SK-N-SH (cell line): ENCODE results near the gene TINAGL1. TPM values are rescaled to one million over a fixed set of nuclear protein-coding genes. Genes with fewer than 3 reads are reported as not detected.

ENCODE experiments used
- CTCF ChIA-PET: fragments of 300-600, 350-600 bp; formaldehyde crosslinking; extraction: SDS; loops from one replicate; lab custom pipeline; 2021; lab: Yijun Ruan, JAX
- POLR2A ChIA-PET: fragments of 350-600 bp; sonication (Branson Sonifier 250); formaldehyde crosslinking; extraction: SDS; loops from one replicate; lab custom pipeline; 2020; ENCODE audit warnings: antibody characterized with exemption, inconsistent platforms; lab: Yijun Ruan, JAX
- DNase-seq: peaks from one replicate; pipeline ENCODE4 v3.0.0; 2012
- H2AFZ ChIP-seq: fragments of 200-600 bp; sonication (generic); 2 replicates; pipeline ENCODE4 v1.8.1; 2016; ENCODE audit warnings: antibody characterized with exemption, mild to moderate bottlenecking, low read depth
- H3F3A ChIP-seq: fragments of 200-600 bp; sonication (generic); replicated peaks from 2 replicates; pipeline ENCODE3; 2016; ENCODE audit warnings: antibody characterized with exemption, mild to moderate bottlenecking; ENCODE audit not compliant: insufficient read depth
- H3K27ac ChIP-seq, 2 experiments: fragments of 200-500 bp in 1 of 2; fragments of 200-600 bp in 1 of 2; sonication (Bioruptor generic) in 1 of 2; sonication (generic), shearing (Covaris generic) in 1 of 2; 2 replicates each; pipeline versions ENCODE4 v1.5.1 to v1.6.1; 2014 to 2016; ENCODE audit warnings: low read depth in 2 of 2, inconsistent platforms in 1 of 2, low read length in 1 of 2, mild to moderate bottlenecking in 1 of 2, mixed read lengths in 1 of 2
- H3K27me3 ChIP-seq: fragments of 200-600 bp; sonication (generic), shearing (Covaris generic); 2 replicates; pipeline ENCODE4 v1.6.1; 2016; ENCODE audit warnings: mixed run types; ENCODE audit not compliant: insufficient read depth
- H3K36me3 ChIP-seq, 2 experiments: fragments of 200-500 bp in 1 of 2; fragments of 200-600 bp in 1 of 2; sonication (Bioruptor generic) in 1 of 2; sonication (generic) in 1 of 2; replicated peaks in 1 of 2; 2 replicates each; pipeline versions ENCODE3 to v1.5.1; 2014 to 2016; ENCODE audit warnings: low read length in 1 of 2, mild to moderate bottlenecking in 1 of 2; ENCODE audit not compliant: insufficient read depth in 2 of 2, control insufficient read depth in 1 of 2
- H3K4me1 ChIP-seq, 2 experiments: fragments of 200-500 bp in 1 of 2; fragments of 200-600 bp in 1 of 2; sonication (Bioruptor generic) in 1 of 2; sonication (generic), shearing (Covaris generic) in 1 of 2; 2 replicates each; pipeline versions ENCODE4 v1.5.1 to v1.6.1; 2014 to 2016; ENCODE audit warnings: low read depth in 1 of 2, low read length in 1 of 2, mixed run types in 1 of 2; ENCODE audit not compliant: insufficient read depth in 2 of 2, control insufficient read depth in 1 of 2
- H3K4me2 ChIP-seq: fragments of 200-600 bp; sonication (generic), shearing (Covaris generic); 2 replicates; pipeline ENCODE4 v1.6.1; 2017; ENCODE audit warnings: mixed run types
- H3K4me3 ChIP-seq, 2 experiments: fragments of 200-500 bp in 1 of 2; fragments of 200-600 bp in 1 of 2; sonication (Bioruptor generic) in 1 of 2; sonication (generic), shearing (Covaris generic) in 1 of 2; 2 replicates each; pipeline versions ENCODE4 v1.5.1 to v1.8.1; 2014 to 2016; ENCODE audit warnings: low read depth in 2 of 2, inconsistent platforms in 1 of 2, low read length in 1 of 2, mild to moderate bottlenecking in 1 of 2, mixed read lengths in 1 of 2, moderate library complexity in 1 of 2
- H3K79me2 ChIP-seq: fragments of 200-600 bp; sonication (generic); 2 replicates; pipeline ENCODE4 v1.8.1; 2017; ENCODE audit warnings: mild to moderate bottlenecking; ENCODE audit not compliant: insufficient read depth
- H3K9ac ChIP-seq: fragments of 200-600 bp; sonication (generic); 2 replicates; pipeline ENCODE4 v1.6.1; 2017; ENCODE audit warnings: mixed run types
- H3K9me2 ChIP-seq: fragments of 200-600 bp; sonication (generic); 2 replicates; pipeline ENCODE4 v1.6.1; 2017; ENCODE audit warnings: mixed run types
- H3K9me3 ChIP-seq: fragments of 200-600 bp; sonication (generic); 2 replicates; pipeline ENCODE4 v1.6.1; 2017; ENCODE audit warnings: mixed run types, mild to moderate bottlenecking, moderate library complexity
- H4K20me1 ChIP-seq: fragments of 200-600 bp; sonication (generic); 2 replicates; pipeline ENCODE4 v1.6.1; 2017; ENCODE audit warnings: mild to moderate bottlenecking, mixed run types; ENCODE audit not compliant: insufficient read depth
- ELF1 ChIP-seq: IDR thresholded peaks from 2 replicates; pipeline ENCODE4 v1.4.0; 2012
- EP300 ChIP-seq, 2 experiments: IDR thresholded peaks; 2 replicates each; pipeline versions ENCODE4 v1.4.0 to v1.6.1; 2012; ENCODE audit warnings: borderline replicate concordance in 1 of 2, low read depth in 1 of 2, low read length in 1 of 2
- GABPA ChIP-seq: IDR thresholded peaks from 2 replicates; pipeline ENCODE4 v1.4.0; 2012; ENCODE audit warnings: low read depth, mild to moderate bottlenecking
- GATA2 ChIP-seq: sonication (generic); formaldehyde crosslinking; IDR thresholded peaks from 2 replicates; pipeline ENCODE4 v1.5.0; 2020; ENCODE audit warnings: mild to moderate bottlenecking, missing genetic modification reagents
- MEF2A ChIP-seq: IDR thresholded peaks from 2 replicates; pipeline ENCODE4 v1.4.0; 2012; ENCODE audit warnings: low read depth, borderline replicate concordance
- MXI1 ChIP-seq: IDR thresholded peaks from 2 replicates; pipeline ENCODE4 v1.6.1; 2012; ENCODE audit warnings: mild to moderate bottlenecking, low read depth, low read length, improper control_type of control experiment
- NRF1 ChIP-seq: IDR thresholded peaks from 2 replicates; pipeline ENCODE4 v1.6.1; 2012; ENCODE audit warnings: low read depth, mild to moderate bottlenecking, low read length
- RAD21 ChIP-seq: IDR thresholded peaks from 2 replicates; pipeline ENCODE4 v1.6.1; 2012; ENCODE audit warnings: mild to moderate bottlenecking, low read length
- RCOR1 ChIP-seq: fragments of 150-350 bp; IDR thresholded peaks from 2 replicates; pipeline ENCODE4 v1.6.1; 2017; ENCODE audit warnings: antibody characterized with exemption, low read length
- RFX5 ChIP-seq: IDR thresholded peaks from 2 replicates; pipeline ENCODE4 v1.6.1; 2012; ENCODE audit warnings: mild to moderate bottlenecking, improper control_type of control experiment, low read length
- RXRA ChIP-seq: IDR thresholded peaks from 2 replicates; pipeline ENCODE4 v1.4.0; 2012; ENCODE audit warnings: low read depth, mild to moderate bottlenecking, borderline replicate concordance
- SMC3 ChIP-seq: IDR thresholded peaks from 2 replicates; pipeline ENCODE4 v1.6.1; 2012; ENCODE audit warnings: low read depth, low read length, improper control_type of control experiment
- WGBS: methylation state at CpG from one replicate; pipeline ENCODE4 v1.1.6; 2017; ENCODE audit warnings: low lambda C conversion rate; 5-methylcytosine and 5-hydroxymethylcytosine counted together
- polyA plus RNA-seq, 3 experiments: library from polyadenylated mRNA; depleted of rRNA; stranded (reverse); fragments of >200 nt; gene quantifications; 2 replicates each; pipeline ENCODE4 v1.2.3, GENCODE V29; 2012
- TF ChIP-seq, protein P1 (sequence below): IDR thresholded peaks from 2 replicates; pipeline ENCODE4; 2012
- TF ChIP-seq, protein P2 (sequence below): IDR thresholded peaks from 2 replicates; pipeline ENCODE4 v1.6.1; 2012; ENCODE audit warnings: mild to moderate bottlenecking, low read depth, low read length, moderate library complexity
- TF ChIP-seq, protein P3 (sequence below): fragments of 150-350 bp; IDR thresholded peaks from 2 replicates; pipeline ENCODE4 v1.6.1; 2016; ENCODE audit warnings: mild to moderate bottlenecking, low read depth, low read length
- TF ChIP-seq, protein P4 (sequence below): IDR thresholded peaks from 2 replicates; pipeline ENCODE4 v1.4.0; 2012; ENCODE audit warnings: low read depth
- TF ChIP-seq, protein P5 (sequence below): IDR thresholded peaks from 2 replicates; pipeline ENCODE4 v1.4.0; 2012; ENCODE audit warnings: low read depth, borderline replicate concordance

The TINAGL1 gene
- polyA plus RNA-seq, 1 of the 3 experiments (the other 2 are of a cell fraction): not detected

DNA sequence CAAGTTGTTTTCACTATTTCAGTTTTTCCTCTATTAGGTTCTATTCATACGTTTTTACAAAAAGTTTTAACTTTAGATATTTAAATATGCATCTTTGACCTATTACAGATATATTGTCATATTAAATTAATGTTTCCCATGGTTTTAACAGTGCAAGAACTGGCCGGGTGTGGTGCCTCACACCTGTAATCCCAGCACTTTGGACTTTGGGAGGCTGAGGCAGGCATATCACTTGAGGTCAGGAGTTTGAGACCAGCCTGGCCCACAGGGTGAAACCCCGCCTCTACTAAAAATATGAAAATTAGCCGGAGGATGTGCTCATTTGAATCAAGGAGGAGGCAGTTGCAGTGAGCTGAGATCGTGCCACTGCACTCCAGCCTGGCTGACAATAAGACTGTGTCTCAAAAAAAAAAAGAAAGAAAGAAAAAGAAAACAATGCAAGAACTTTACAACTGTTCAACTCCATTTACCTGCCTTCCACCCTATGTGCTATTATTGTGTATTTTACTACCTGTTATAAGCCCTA lies 19.8 kb upstream of the TINAGL1 start:
- POLR2A ChIA-PET: no interaction called here
- H3K4me1 ChIP-seq: no peaks in the 10 kb centered on the region; a peak in 1 of 4 replicates
- H3K27ac ChIP-seq: no peak overlapping the region
- H3K79me2 ChIP-seq: no peaks in the 10 kb centered on the region
- 71% methylated on average over 5 of the region's 5 CpGs for WGBS
- no peaks in the 10 kb centered on the region for H3K9me2 ChIP-seq
- H3K9ac ChIP-seq: no peak overlapping the region
- peaks cover 5% of the 10 kb centered on the region for H3K27me3 ChIP-seq
- no peaks in the 10 kb centered on the region for H3K36me3 ChIP-seq
- H2AFZ ChIP-seq: no peak overlapping the region
- no peak overlapping the region for H3K4me2 ChIP-seq
- H3K9me3 ChIP-seq: peaks cover 5% of the 10 kb centered on the region; the same call in 1 of the 2 replicates
- no peak for DNase-seq
- TF ChIP-seq RXRA (no peak), MEF2A (no peak), SMC3 (no peak), RAD21 (no peak), EP300 (IDR thresholded peaks at IDR 0.05; ENCODE audit: borderline replicate concordance in 1 of 2, low read depth in 1 of 2, low read length in 1 of 2) (no peak), RFX5 (no peak)
- TF ChIP-seq, protein P1, sequence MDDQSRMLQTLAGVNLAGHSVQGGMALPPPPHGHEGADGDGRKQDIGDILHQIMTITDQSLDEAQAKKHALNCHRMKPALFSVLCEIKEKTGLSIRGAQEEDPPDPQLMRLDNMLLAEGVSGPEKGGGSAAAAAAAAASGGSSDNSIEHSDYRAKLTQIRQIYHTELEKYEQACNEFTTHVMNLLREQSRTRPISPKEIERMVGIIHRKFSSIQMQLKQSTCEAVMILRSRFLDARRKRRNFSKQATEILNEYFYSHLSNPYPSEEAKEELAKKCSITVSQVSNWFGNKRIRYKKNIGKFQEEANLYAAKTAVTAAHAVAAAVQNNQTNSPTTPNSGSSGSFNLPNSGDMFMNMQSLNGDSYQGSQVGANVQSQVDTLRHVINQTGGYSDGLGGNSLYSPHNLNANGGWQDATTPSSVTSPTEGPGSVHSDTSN: no peak
- H3K4me3 ChIP-seq: no peak overlapping the region
- no peaks in the 10 kb centered on the region for H4K20me1 ChIP-seq
- CTCF ChIA-PET: interaction anchor here (1.2 to 1.4 kb wide), 2 partner anchors 8 to 14 kb away, joined by 3 read pairs; no protein-coding TSS in a partner anchor
- peaks cover 6% of the 10 kb centered on the region for H3F3A ChIP-seq

DNA sequence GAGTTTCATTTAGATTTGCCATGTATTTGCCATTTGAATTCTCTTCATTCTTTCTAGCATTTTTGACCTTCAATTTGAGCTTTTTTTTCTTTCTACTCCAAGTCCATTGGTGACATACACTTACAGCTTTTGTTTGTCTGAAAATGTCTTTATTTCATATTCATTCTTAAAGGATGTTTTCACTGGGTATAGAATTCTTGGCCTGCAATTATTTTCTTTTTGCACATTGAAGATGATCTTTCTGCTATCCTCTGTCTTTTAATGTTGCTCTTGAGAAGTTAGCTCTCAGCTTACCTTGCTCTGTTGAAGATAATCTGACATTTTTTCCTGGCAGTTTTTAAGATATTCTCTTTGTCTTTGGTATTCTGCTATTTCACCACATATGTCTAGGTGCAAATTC lies 16.6 kb upstream of the TINAGL1 start:
- Histone ChIP-seq H3K27ac (no peak overlapping the region), H3K4me1 (no peaks in the 10 kb centered on the region; a peak in 1 of 4 replicates), H3K79me2 (no peaks in the 10 kb centered on the region), H3F3A (peaks cover 4% of the 10 kb centered on the region), H3K9ac (no peak overlapping the region), H4K20me1 (no peaks in the 10 kb centered on the region), H3K4me2 (no peak overlapping the region), H3K9me2 (no peaks in the 10 kb centered on the region), H3K9me3 (peaks cover 5% of the 10 kb centered on the region; the same call in 1 of the 2 replicates), H3K27me3 (peaks cover 5% of the 10 kb centered on the region; the same call in 1 of the 2 replicates), H3K4me3 (no peak overlapping the region), H3K36me3 (no peaks in the 10 kb centered on the region), H2AFZ (no peak overlapping the region)
- ChIA-PET POLR2A (no interaction called here), CTCF (interaction anchor here (0.9 to 2.0 kb wide), 3 partner anchors 10 to 230 kb away, joined by 3 to 11 read pairs (median 3); no protein-coding TSS in a partner anchor)
- DNase-seq: no peak
- TF ChIP-seq GATA2 (CRISPR knock-in tag) (no peak), ELF1 (no peak), GABPA (no peak), MEF2A (no peak), NRF1 (no peak), MXI1 (no peak), RXRA (no peak), RCOR1 (no peak)
- TF ChIP-seq, protein P2, sequence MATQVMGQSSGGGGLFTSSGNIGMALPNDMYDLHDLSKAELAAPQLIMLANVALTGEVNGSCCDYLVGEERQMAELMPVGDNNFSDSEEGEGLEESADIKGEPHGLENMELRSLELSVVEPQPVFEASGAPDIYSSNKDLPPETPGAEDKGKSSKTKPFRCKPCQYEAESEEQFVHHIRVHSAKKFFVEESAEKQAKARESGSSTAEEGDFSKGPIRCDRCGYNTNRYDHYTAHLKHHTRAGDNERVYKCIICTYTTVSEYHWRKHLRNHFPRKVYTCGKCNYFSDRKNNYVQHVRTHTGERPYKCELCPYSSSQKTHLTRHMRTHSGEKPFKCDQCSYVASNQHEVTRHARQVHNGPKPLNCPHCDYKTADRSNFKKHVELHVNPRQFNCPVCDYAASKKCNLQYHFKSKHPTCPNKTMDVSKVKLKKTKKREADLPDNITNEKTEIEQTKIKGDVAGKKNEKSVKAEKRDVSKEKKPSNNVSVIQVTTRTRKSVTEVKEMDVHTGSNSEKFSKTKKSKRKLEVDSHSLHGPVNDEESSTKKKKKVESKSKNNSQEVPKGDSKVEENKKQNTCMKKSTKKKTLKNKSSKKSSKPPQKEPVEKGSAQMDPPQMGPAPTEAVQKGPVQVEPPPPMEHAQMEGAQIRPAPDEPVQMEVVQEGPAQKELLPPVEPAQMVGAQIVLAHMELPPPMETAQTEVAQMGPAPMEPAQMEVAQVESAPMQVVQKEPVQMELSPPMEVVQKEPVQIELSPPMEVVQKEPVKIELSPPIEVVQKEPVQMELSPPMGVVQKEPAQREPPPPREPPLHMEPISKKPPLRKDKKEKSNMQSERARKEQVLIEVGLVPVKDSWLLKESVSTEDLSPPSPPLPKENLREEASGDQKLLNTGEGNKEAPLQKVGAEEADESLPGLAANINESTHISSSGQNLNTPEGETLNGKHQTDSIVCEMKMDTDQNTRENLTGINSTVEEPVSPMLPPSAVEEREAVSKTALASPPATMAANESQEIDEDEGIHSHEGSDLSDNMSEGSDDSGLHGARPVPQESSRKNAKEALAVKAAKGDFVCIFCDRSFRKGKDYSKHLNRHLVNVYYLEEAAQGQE: no peak
- TF ChIP-seq, protein P1: no peak
- TF ChIP-seq, protein P3, sequence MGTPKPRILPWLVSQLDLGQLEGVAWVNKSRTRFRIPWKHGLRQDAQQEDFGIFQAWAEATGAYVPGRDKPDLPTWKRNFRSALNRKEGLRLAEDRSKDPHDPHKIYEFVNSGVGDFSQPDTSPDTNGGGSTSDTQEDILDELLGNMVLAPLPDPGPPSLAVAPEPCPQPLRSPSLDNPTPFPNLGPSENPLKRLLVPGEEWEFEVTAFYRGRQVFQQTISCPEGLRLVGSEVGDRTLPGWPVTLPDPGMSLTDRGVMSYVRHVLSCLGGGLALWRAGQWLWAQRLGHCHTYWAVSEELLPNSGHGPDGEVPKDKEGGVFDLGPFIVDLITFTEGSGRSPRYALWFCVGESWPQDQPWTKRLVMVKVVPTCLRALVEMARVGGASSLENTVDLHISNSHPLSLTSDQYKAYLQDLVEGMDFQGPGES: no peak
- TF ChIP-seq, protein P4, sequence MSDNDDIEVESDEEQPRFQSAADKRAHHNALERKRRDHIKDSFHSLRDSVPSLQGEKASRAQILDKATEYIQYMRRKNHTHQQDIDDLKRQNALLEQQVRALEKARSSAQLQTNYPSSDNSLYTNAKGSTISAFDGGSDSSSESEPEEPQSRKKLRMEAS: no peak
- TF ChIP-seq, protein P5, sequence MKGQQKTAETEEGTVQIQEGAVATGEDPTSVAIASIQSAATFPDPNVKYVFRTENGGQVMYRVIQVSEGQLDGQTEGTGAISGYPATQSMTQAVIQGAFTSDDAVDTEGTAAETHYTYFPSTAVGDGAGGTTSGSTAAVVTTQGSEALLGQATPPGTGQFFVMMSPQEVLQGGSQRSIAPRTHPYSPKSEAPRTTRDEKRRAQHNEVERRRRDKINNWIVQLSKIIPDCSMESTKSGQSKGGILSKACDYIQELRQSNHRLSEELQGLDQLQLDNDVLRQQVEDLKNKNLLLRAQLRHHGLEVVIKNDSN: no peak
